DOHH2 (cell line): Measurements from ENCODE around the gene RAET1L.

Source experiments
- H3F3A ChIP-seq: fragments of 200-600 bp; sonication (generic), shearing (Covaris generic); 2 replicates; pipeline ENCODE4 v1.6.0; 2016; ENCODE audit warnings: antibody characterized with exemption, mild to moderate bottlenecking; ENCODE audit not compliant: control insufficient read depth, insufficient read depth
- H3K27ac ChIP-seq: fragments of 200-600 bp; sonication (generic); 2 replicates; pipeline ENCODE4 v1.5.1; 2014; ENCODE audit warnings: low read depth, mild to moderate bottlenecking, low read length, moderate library complexity
- H3K27me3 ChIP-seq: fragments of 200-600 bp; sonication (generic); 2 replicates; pipeline ENCODE4 v1.6.1; 2014; ENCODE audit warnings: mild to moderate bottlenecking, low read length, mixed read lengths; ENCODE audit not compliant: control insufficient read depth
- H3K36me3 ChIP-seq: fragments of 200-600 bp; sonication (generic); 2 replicates; pipeline ENCODE4 v1.6.1; 2014; ENCODE audit warnings: mild to moderate bottlenecking, low read length, moderate library complexity, mixed read lengths; ENCODE audit not compliant: control insufficient read depth
- H3K4me1 ChIP-seq: fragments of 200-600 bp; sonication (generic); 2 replicates; pipeline ENCODE4 v1.6.1; 2014; ENCODE audit warnings: mild to moderate bottlenecking, low read length, mixed read lengths; ENCODE audit not compliant: control insufficient read depth
- H3K4me2 ChIP-seq: fragments of 200-600 bp; sonication (generic); 2 replicates; pipeline ENCODE4 v1.6.0; 2014; ENCODE audit warnings: mild to moderate bottlenecking, low read length, moderate library complexity
- H3K4me3 ChIP-seq: fragments of 200-600 bp; sonication (generic); 2 replicates; pipeline ENCODE4 v1.5.1; 2014; ENCODE audit warnings: mild to moderate bottlenecking, low read length, mixed read lengths
- H3K79me2 ChIP-seq: fragments of 200-600 bp; sonication (generic); 2 replicates; pipeline ENCODE4 v1.6.1; 2014; ENCODE audit warnings: mild to moderate bottlenecking, low read length, mixed read lengths; ENCODE audit not compliant: control insufficient read depth
- H3K9me2 ChIP-seq: fragments of 200-600 bp; sonication (generic); replicated peaks from 2 replicates; pipeline ENCODE4 v1.6.1; 2014; ENCODE audit warnings: mild to moderate bottlenecking, low read length, mixed read lengths; ENCODE audit not compliant: control insufficient read depth
- H3K9me3 ChIP-seq: fragments of 200-600 bp; sonication (generic); 2 replicates; pipeline ENCODE4 v1.6.1; 2014; ENCODE audit warnings: antibody characterized with exemption, low read length, mixed read lengths; ENCODE audit not compliant: control insufficient read depth, insufficient read depth
- H4K20me1 ChIP-seq: fragments of 200-600 bp; sonication (generic); 2 replicates; pipeline ENCODE4 v1.6.0; 2014; ENCODE audit warnings: low read depth, mild to moderate bottlenecking, antibody characterized with exemption, low read length, moderate library complexity; ENCODE audit not compliant: control insufficient read depth, insufficient read depth
- CTCF ChIP-seq: fragments of 200-600 bp; sonication (generic); IDR thresholded peaks from one replicate; pipeline ENCODE4 v1.5.1; 2014; ENCODE audit warnings: antibody characterized with exemption, mild to moderate bottlenecking, low read depth, low read length; ENCODE audit not compliant: poor library complexity, severe bottlenecking
- EZH2phosphoT487 ChIP-seq: fragments of 200-600 bp; sonication (generic); IDR thresholded peaks from 2 replicates; pipeline ENCODE4 v1.6.1; 2017; ENCODE audit warnings: borderline replicate concordance, mild to moderate bottlenecking, antibody characterized with exemption, low read length, moderate library complexity, mixed read lengths

Gene RAET1L

GRCh38 chr6:150056916-150057315 lies 31.6 kb upstream of the RAET1L start:
- Histone ChIP-seq H3K9me3 (no peaks in the 10 kb centered on the region), H3K4me1 (peaks cover 10% of the 10 kb centered on the region), H3K9me2 (no peaks in the 10 kb centered on the region), H3K79me2 (no peaks in the 10 kb centered on the region), H4K20me1 (no peaks in the 10 kb centered on the region), H3K27ac (no peak overlapping the region), H3K4me2 (no peak overlapping the region), H3K4me3 (no peak overlapping the region), H3F3A (no peaks in the 10 kb centered on the region), H3K27me3 (peaks cover 16% of the 10 kb centered on the region; the same call in 1 of the 2 replicates), H3K36me3 (no peaks in the 10 kb centered on the region)
- TF ChIP-seq CTCF (no peak), EZH2phosphoT487 (no peak)

DNA sequence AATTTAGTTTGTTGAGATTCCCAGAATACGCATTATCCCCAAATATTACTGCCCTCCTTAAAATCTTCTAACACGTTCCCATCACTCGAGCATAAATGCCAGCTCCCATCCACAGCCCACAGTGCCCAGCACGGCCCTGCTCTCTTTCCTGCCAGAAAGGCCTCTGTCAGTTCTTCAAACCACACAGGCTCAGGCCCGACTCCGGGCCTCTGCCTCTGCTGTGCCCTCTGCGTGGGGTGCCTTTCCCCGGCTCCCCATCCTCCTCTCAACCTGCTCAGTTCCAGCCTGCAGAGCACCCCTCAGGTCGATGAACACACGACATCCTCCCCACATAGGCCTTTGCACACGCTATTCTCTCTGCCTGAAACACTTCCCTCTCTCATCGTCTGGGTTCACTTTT lies 30.8 kb upstream of the RAET1L start:
- TF ChIP-seq EZH2phosphoT487 (no peak), CTCF (no peak)
- peaks cover 16% of the 10 kb centered on the region; the same call in 1 of the 2 replicates for H3K27me3 ChIP-seq
- peaks cover 10% of the 10 kb centered on the region for H3K4me1 ChIP-seq

GRCh38 chr6:150055131-150055530 lies 29.8 kb upstream of the RAET1L start:
- no peaks in the 10 kb centered on the region for H3K9me3 ChIP-seq
- H3K79me2 ChIP-seq, result no peaks in the 10 kb centered on the region
- H3K36me3 ChIP-seq, result no peaks in the 10 kb centered on the region
- H3K4me1 ChIP-seq, result peaks cover 6% of the 10 kb centered on the region
- no peaks in the 10 kb centered on the region for H4K20me1 ChIP-seq
- H3K27me3 ChIP-seq, result peaks cover 20% of the 10 kb centered on the region; the same call in 1 of the 2 replicates
- H3K9me2 ChIP-seq, result no peaks in the 10 kb centered on the region
- H3F3A ChIP-seq, result no peaks in the 10 kb centered on the region
- no peak overlapping the region for H3K27ac ChIP-seq
- TF ChIP-seq EZH2phosphoT487 (no peak), CTCF (no peak)
- no peak overlapping the region for H3K4me2 ChIP-seq
- H3K4me3 ChIP-seq, result no peak overlapping the region

More for the DNA sequence above, 30.8 kb upstream of the RAET1L start:
- Histone ChIP-seq H4K20me1 (no peaks in the 10 kb centered on the region), H3K36me3 (no peaks in the 10 kb centered on the region), H3K79me2 (no peaks in the 10 kb centered on the region), H3K4me2 (no peak overlapping the region), H3K9me2 (no peaks in the 10 kb centered on the region), H3K27ac (no peak overlapping the region), H3K4me3 (no peak overlapping the region), H3F3A (no peaks in the 10 kb centered on the region), H3K9me3 (no peaks in the 10 kb centered on the region)

GRCh38 chr6:150053450-150053849 lies 28.1 kb upstream of the RAET1L start:
- no peaks in the 10 kb centered on the region for H3K9me2 ChIP-seq
- H3K9me3 ChIP-seq, result no peaks in the 10 kb centered on the region
- no peak for TF ChIP-seq CTCF
- TF ChIP-seq EZH2phosphoT487, result no peak
- no peaks in the 10 kb centered on the region for H3K4me1 ChIP-seq
- H3K4me3 ChIP-seq, result no peak overlapping the region
- no peaks in the 10 kb centered on the region for H4K20me1 ChIP-seq
- H3K27ac ChIP-seq, result no peak overlapping the region
- H3K36me3 ChIP-seq, result no peaks in the 10 kb centered on the region
- H3K27me3 ChIP-seq, result peaks cover 20% of the 10 kb centered on the region; the same call in 1 of the 2 replicates
- no peaks in the 10 kb centered on the region for H3K79me2 ChIP-seq
- no peak overlapping the region for H3K4me2 ChIP-seq
- H3F3A ChIP-seq, result no peaks in the 10 kb centered on the region
